ENCODE measurements around the gene SFMBT2. TPM values are rescaled to one million over a fixed set of nuclear protein-coding genes. Genes with fewer than 3 reads are reported as not detected.

The SFMBT2 gene
- total RNA-seq, 1 experiment from 2014 or later: not detected

- no TSS peak for BruUV-seq (replicated peaks)
- peaks cover 11% of the 10 kb centered on the region for H3K27me3 Mint-ChIP-seq (ENCODE audit: insufficient read depth, unreplicated experiment)
- H3K4me1 Mint-ChIP-seq (ENCODE audit: low read depth, unreplicated experiment): no peaks in the 10 kb centered on the region
- no peaks in the 10 kb centered on the region for H3K4me1 ChIP-seq
- no peak overlapping the region for H3K27ac Mint-ChIP-seq (ENCODE audit: unreplicated experiment)
- no peaks in the 10 kb centered on the region for H3K36me3 ChIP-seq (ENCODE audit: control insufficient read depth, insufficient read depth, low read length)
- no peaks in the 10 kb centered on the region for H3K9me3 Mint-ChIP-seq (ENCODE audit: unreplicated experiment)
- intact Hi-C loops (cut with micrococcal nuclease; ENCODE audit: unreplicated experiment): no loop called here
- H3K36me3 Mint-ChIP-seq (ENCODE audit: insufficient read depth, unreplicated experiment): no peaks in the 10 kb centered on the region
- no peak overlapping the region for H3K4me3 Mint-ChIP-seq (ENCODE audit: unreplicated experiment)
- no peaks in the 10 kb centered on the region for H3K27me3 ChIP-seq (replicated peaks; ENCODE audit: control insufficient read depth, insufficient read depth, low read length)
- no peak for DNase-seq
- TF ChIP-seq, protein P1, sequence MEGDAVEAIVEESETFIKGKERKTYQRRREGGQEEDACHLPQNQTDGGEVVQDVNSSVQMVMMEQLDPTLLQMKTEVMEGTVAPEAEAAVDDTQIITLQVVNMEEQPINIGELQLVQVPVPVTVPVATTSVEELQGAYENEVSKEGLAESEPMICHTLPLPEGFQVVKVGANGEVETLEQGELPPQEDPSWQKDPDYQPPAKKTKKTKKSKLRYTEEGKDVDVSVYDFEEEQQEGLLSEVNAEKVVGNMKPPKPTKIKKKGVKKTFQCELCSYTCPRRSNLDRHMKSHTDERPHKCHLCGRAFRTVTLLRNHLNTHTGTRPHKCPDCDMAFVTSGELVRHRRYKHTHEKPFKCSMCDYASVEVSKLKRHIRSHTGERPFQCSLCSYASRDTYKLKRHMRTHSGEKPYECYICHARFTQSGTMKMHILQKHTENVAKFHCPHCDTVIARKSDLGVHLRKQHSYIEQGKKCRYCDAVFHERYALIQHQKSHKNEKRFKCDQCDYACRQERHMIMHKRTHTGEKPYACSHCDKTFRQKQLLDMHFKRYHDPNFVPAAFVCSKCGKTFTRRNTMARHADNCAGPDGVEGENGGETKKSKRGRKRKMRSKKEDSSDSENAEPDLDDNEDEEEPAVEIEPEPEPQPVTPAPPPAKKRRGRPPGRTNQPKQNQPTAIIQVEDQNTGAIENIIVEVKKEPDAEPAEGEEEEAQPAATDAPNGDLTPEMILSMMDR (IDR thresholded peaks at IDR 0.05; ENCODE audit: insufficient read depth in 1 of 2, low read depth in 1 of 2, low read length in 1 of 2, severe bottlenecking in 1 of 2, unreplicated experiment in 1 of 2): no peak
- no peak overlapping the region for H3K4me3 ChIP-seq (ENCODE audit: low read depth, low read length)
- POLR2A ChIA-PET: no interaction called here
- CTCF ChIA-PET: no interaction called here
- H3K9me3 ChIP-seq: no peaks in the 10 kb centered on the region
These were observed 293.5 kb downstream of the SFMBT2 start for GRCh38 chr10:7117177-7117799.

- no TSS peak for BruUV-seq (replicated peaks)
- Mint-ChIP-seq H3K27ac (ENCODE audit: unreplicated experiment) (no peak overlapping the region), H3K4me1 (ENCODE audit: low read depth, unreplicated experiment) (no peaks in the 10 kb centered on the region), H3K36me3 (ENCODE audit: insufficient read depth, unreplicated experiment) (no peaks in the 10 kb centered on the region), H3K4me3 (ENCODE audit: unreplicated experiment) (no peak overlapping the region), H3K9me3 (ENCODE audit: unreplicated experiment) (peaks cover 14% of the 10 kb centered on the region), H3K27me3 (ENCODE audit: insufficient read depth, unreplicated experiment) (peaks cover 6% of the 10 kb centered on the region)
- DNase-seq: no peak
- intact Hi-C loops (cut with micrococcal nuclease; ENCODE audit: unreplicated experiment): no loop called here
- H3K4me3 ChIP-seq (ENCODE audit: low read depth, low read length): no peak overlapping the region
- H3K4me1 ChIP-seq: no peaks in the 10 kb centered on the region
- ChIA-PET POLR2A (no interaction called here), CTCF (no interaction called here)
- H3K36me3 ChIP-seq (ENCODE audit: control insufficient read depth, insufficient read depth, low read length): no peaks in the 10 kb centered on the region
- TF ChIP-seq, protein P1 (IDR thresholded peaks at IDR 0.05; ENCODE audit: insufficient read depth in 1 of 2, low read depth in 1 of 2, low read length in 1 of 2, severe bottlenecking in 1 of 2, unreplicated experiment in 1 of 2): no peak
- H3K27me3 ChIP-seq (replicated peaks; ENCODE audit: control insufficient read depth, insufficient read depth, low read length): no peaks in the 10 kb centered on the region
- no peaks in the 10 kb centered on the region for H3K9me3 ChIP-seq
These were observed 299.3 kb downstream of the SFMBT2 start for GRCh38 chr10:7111561-7111960.

GRCh38 chr10:7111089-7111488 lies 299.7 kb downstream of the SFMBT2 start:
- H3K9me3 ChIP-seq: no peaks in the 10 kb centered on the region
- H3K36me3 ChIP-seq (ENCODE audit: control insufficient read depth, insufficient read depth, low read length): no peaks in the 10 kb centered on the region
- TF ChIP-seq, protein P1 (IDR thresholded peaks at IDR 0.05; ENCODE audit: insufficient read depth in 1 of 2, low read depth in 1 of 2, low read length in 1 of 2, severe bottlenecking in 1 of 2, unreplicated experiment in 1 of 2): no peak
- Mint-ChIP-seq H3K27me3 (ENCODE audit: insufficient read depth, unreplicated experiment) (peaks cover 6% of the 10 kb centered on the region), H3K36me3 (ENCODE audit: insufficient read depth, unreplicated experiment) (no peaks in the 10 kb centered on the region), H3K27ac (ENCODE audit: unreplicated experiment) (no peak overlapping the region), H3K4me3 (ENCODE audit: unreplicated experiment) (no peak overlapping the region), H3K9me3 (ENCODE audit: unreplicated experiment) (peaks cover 14% of the 10 kb centered on the region), H3K4me1 (ENCODE audit: low read depth, unreplicated experiment) (no peaks in the 10 kb centered on the region)
- POLR2A ChIA-PET: no interaction called here
- H3K27me3 ChIP-seq (replicated peaks; ENCODE audit: control insufficient read depth, insufficient read depth, low read length): no peaks in the 10 kb centered on the region
- no peaks in the 10 kb centered on the region for H3K4me1 ChIP-seq
- BruUV-seq (replicated peaks): no TSS peak
- CTCF ChIA-PET: no interaction called here
- intact Hi-C loops (cut with micrococcal nuclease; ENCODE audit: unreplicated experiment): no loop called here
- no peak for DNase-seq
- no peak overlapping the region for H3K4me3 ChIP-seq (ENCODE audit: low read depth, low read length)

Data from Caco-2 (cell line).